B cell (primary cell): ENCODE measurements around the gene USP17L5. TPM values are rescaled to one million over a fixed set of nuclear protein-coding genes. Genes with fewer than 3 reads are reported as not detected.
"Not testable (repeated sequence)": the region's sequence is repeated elsewhere in the genome, so short reads cannot be mapped to it uniquely, and the experiment has no call there.

Experiments used
- ATAC-seq: fragments of 200-7000 bp; cut with Tn5 transposase; one replicate; pipeline ENCODE4 v1.10.0; 2021; ENCODE audit warnings: low read depth, mild to moderate bottlenecking, moderate number of reproducible peaks, moderate library complexity
- CTCF ChIA-PET: fragments of 350-600 bp; sonication (Branson Sonifier 250); formaldehyde crosslinking; loops from one replicate; lab custom pipeline; 2021; ENCODE audit warnings: antibody characterized with exemption, inconsistent platforms; lab: Charles Lee
- POLR2A ChIA-PET: fragments of 350-600 bp; sonication (Branson Sonifier 250); formaldehyde crosslinking; loops from one replicate; lab custom pipeline; 2021; ENCODE audit warnings: antibody characterized with exemption; lab: Charles Lee
- DNase-seq: peaks from one replicate; pipeline ENCODE4 v3.0.0; 2013
- H2AFZ ChIP-seq: 2 replicates; pipeline ENCODE4 v1.6.1; 2012; ENCODE audit warnings: mild to moderate bottlenecking, low read depth, low read length; ENCODE audit not compliant: insufficient read depth, poor library complexity, severe bottlenecking
- H3K27ac ChIP-seq, 2 donors: 1 replicate in 1 of 2; 2 replicates in 1 of 2; pipeline ENCODE4 v1.5.1; 2012 to 2013; ENCODE audit warnings: low read length in 2 of 2, mild to moderate bottlenecking in 2 of 2, moderate library complexity in 1 of 2
- H3K27me3 ChIP-seq, 4 experiments: fragments of 200-600 bp in 1 of 4; sonication (generic) in 1 of 4; replicated peaks in 1 of 4; 1 replicate in 2 of 4; 2 replicates in 2 of 4; pipeline versions ENCODE4 v1.6.1 to v1.7.0; 2013 to 2016; ENCODE audit warnings: low read length in 3 of 4, mild to moderate bottlenecking in 2 of 4, mixed read lengths in 1 of 4, moderate library complexity in 1 of 4; ENCODE audit not compliant: insufficient read depth in 4 of 4, control insufficient read depth in 3 of 4; ENCODE audit errors: control extremely low read depth in 1 of 4
- H3K36me3 ChIP-seq, 2 experiments: replicated peaks in 1 of 2; 1 replicate in 1 of 2; 2 replicates in 1 of 2; pipeline versions ENCODE4 v1.6.1 to v1.7.1; 2013; ENCODE audit warnings: low read length in 1 of 2; ENCODE audit not compliant: insufficient read depth in 2 of 2, control insufficient read depth in 1 of 2; ENCODE audit errors: control extremely low read depth in 1 of 2, extremely low read depth in 1 of 2
- H3K4me1 ChIP-seq, 2 donors: fragments of 200-600 bp in 1 of 2; sonication (generic) in 1 of 2; 1 replicate in 1 of 2; 2 replicates in 1 of 2; pipeline versions ENCODE4 v1.5.1 to v1.6.1; 2013 to 2017; ENCODE audit warnings: low read length in 2 of 2; ENCODE audit not compliant: control insufficient read depth in 2 of 2, insufficient read depth in 2 of 2
- H3K4me2 ChIP-seq: replicated peaks from 2 replicates; pipeline ENCODE3; 2012; ENCODE audit warnings: mild to moderate bottlenecking, low read depth, low read length; ENCODE audit not compliant: poor library complexity, severe bottlenecking
- H3K4me3 ChIP-seq, 5 experiments: fragments of 200-600 bp in 1 of 5; sonication (generic) in 1 of 5; 1 replicate in 3 of 5; 2 replicates in 2 of 5; pipeline versions ENCODE4 v1.5.1 to v1.7.0; 2011 to 2016; ENCODE audit warnings: low read length in 4 of 5, mild to moderate bottlenecking in 4 of 5, low read depth in 2 of 5, control low read depth in 1 of 5, moderate library complexity in 1 of 5; ENCODE audit not compliant: insufficient read depth in 1 of 5; ENCODE audit errors: control extremely low read depth in 1 of 5, extremely low read depth in 1 of 5
- H3K79me2 ChIP-seq: fragments of 200-600 bp; sonication (generic); one replicate; pipeline ENCODE4 v1.6.0; 2016; ENCODE audit warnings: low read length; ENCODE audit not compliant: control insufficient read depth, insufficient read depth
- H3K9ac ChIP-seq: fragments of 200-600 bp; sonication (generic); 2 replicates; pipeline ENCODE4 v1.6.1; 2017; ENCODE audit warnings: mild to moderate bottlenecking, low read length, moderate library complexity
- H3K9me3 ChIP-seq, 3 donors: one replicate each; pipeline versions ENCODE4 v1.6.1 to v1.7.1; 2013; ENCODE audit warnings: low read length in 2 of 3; ENCODE audit not compliant: control insufficient read depth in 2 of 3, insufficient read depth in 1 of 3; ENCODE audit errors: control extremely low read depth in 1 of 3
- H4K20me1 ChIP-seq: 2 replicates; pipeline ENCODE4 v1.6.0; 2012; ENCODE audit warnings: mild to moderate bottlenecking, low read length; ENCODE audit not compliant: insufficient read depth, control insufficient read depth, poor library complexity, severe bottlenecking
- H3K27ac Mint-ChIP-seq: one replicate; pipeline ENCODE4 v1.8.0; 2021; ENCODE audit warnings: mixed read lengths
- H3K27me3 Mint-ChIP-seq: one replicate; pipeline ENCODE4 v1.8.0; 2021; ENCODE audit warnings: mixed read lengths
- H3K4me1 Mint-ChIP-seq: one replicate; pipeline ENCODE4 v1.8.0; 2021; ENCODE audit warnings: mixed read lengths
- H3K4me3 Mint-ChIP-seq: one replicate; pipeline ENCODE4 v1.8.0; 2021; ENCODE audit warnings: mixed read lengths
- H3K9me3 Mint-ChIP-seq: one replicate; pipeline ENCODE4 v1.8.0; 2022; ENCODE audit warnings: mixed read lengths; ENCODE audit not compliant: insufficient read depth
- WGBS: methylation state at CpG from one replicate; pipeline ENCODE4 v1.1.5; 2013; ENCODE audit warnings: missing lambda C conversion rate; ENCODE audit not compliant: insufficient coverage; 5-methylcytosine and 5-hydroxymethylcytosine counted together
- intact Hi-C: fragments of 100-400 bp; cut with micrococcal nuclease; formaldehyde crosslinking; loops from one replicate; pipeline ENCODE4 v1.10.0; 2022
- polyA plus RNA-seq: library from polyadenylated mRNA; depleted of rRNA; stranded (reverse); fragments of >200 nt; gene quantifications from 2 replicates; pipeline ENCODE4 v1.2.3, GENCODE V29; 2012
- total RNA-seq, 2 donors: library from RNA; stranded (reverse); fragments of 120-200 nt in 1 of 2; gene quantifications; 1 replicate in 1 of 2; 2 replicates in 1 of 2; pipeline versions ENCODE4 v1.2.3 to v1.2.4, GENCODE V29; 2013 to 2022

Gene USP17L5
- total and polyA plus RNA-seq, 2 donors (not counting 1 experiment from before 2014, with no cell fraction given), result not detected

DNA sequence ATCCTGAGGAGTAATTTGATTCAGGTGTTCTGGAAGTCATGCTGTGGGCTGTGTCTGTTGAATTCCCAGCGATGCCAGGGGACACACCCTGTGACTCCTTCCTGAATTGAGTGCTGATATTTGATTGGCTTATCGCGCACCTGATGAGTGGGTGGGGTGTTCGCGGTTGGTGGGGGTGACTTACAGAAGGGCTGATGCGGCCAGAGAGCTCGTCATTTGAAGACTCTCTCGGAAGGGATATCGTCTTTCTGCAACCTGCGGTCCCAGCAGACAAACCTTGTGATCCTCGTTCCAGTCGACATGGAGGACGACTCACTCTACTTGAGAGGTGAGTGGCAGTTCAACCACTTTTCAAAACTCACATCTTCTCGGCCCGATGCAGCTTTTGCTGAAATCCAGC is 4.8 kb upstream of the USP17L5 start, which contains the start of gene USP17L26:
TSS of gene USP17L26 (plus strand) at position 301 of the 400 bp plus-strand sequence. CDS start at position 301, 0 bp downstream.
- H4K20me1 ChIP-seq, H3K9ac ChIP-seq, DNase-seq, H3K4me1 ChIP-seq, H3K9me3 ChIP-seq, H3K4me1 Mint-ChIP-seq, H3K79me2 ChIP-seq, H3K27me3 ChIP-seq, H3K27ac Mint-ChIP-seq, CTCF ChIA-PET, H2AFZ ChIP-seq, H3K9me3 Mint-ChIP-seq, H3K27me3 Mint-ChIP-seq, H3K4me3 ChIP-seq, H3K4me3 Mint-ChIP-seq, H3K36me3 ChIP-seq, ATAC-seq, H3K27ac ChIP-seq, H3K4me2 ChIP-seq, intact Hi-C loops, POLR2A ChIA-PET: not testable (repeated sequence)
- no CpG with 5 or more reads among the region's 15 CpGs for WGBS

DNA sequence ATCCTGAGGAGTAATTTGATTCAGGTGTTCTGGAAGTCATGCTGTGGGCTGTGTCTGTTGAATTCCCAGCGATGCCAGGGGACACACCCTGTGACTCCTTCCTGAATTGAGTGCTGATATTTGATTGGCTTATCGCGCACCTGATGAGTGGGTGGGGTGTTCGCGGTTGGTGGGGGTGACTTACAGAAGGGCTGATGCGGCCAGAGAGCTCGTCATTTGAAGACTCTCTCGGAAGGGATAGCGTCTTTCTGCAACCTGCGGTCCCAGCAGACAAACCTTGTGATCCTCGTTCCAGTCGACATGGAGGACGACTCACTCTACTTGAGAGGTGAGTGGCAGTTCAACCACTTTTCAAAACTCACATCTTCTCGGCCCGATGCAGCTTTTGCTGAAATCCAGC is 4.6 kb downstream of the USP17L5 start, which contains the start of gene USP17L27:
TSS of gene USP17L27 (plus strand) at position 301 of the 400 bp plus-strand sequence. CDS start at position 301, 0 bp downstream.
- H2AFZ ChIP-seq, H3K27me3 ChIP-seq, H3K79me2 ChIP-seq, H3K9me3 ChIP-seq, H3K27me3 Mint-ChIP-seq, H3K4me2 ChIP-seq, CTCF ChIA-PET, H3K4me3 ChIP-seq, H3K27ac ChIP-seq, H3K9ac ChIP-seq, intact Hi-C loops, H3K9me3 Mint-ChIP-seq, H4K20me1 ChIP-seq, H3K4me3 Mint-ChIP-seq, POLR2A ChIA-PET, ATAC-seq, H3K4me1 Mint-ChIP-seq, H3K4me1 ChIP-seq, H3K27ac Mint-ChIP-seq, DNase-seq, H3K36me3 ChIP-seq: not testable (repeated sequence)
- no CpG with 5 or more reads among the region's 15 CpGs for WGBS

- H3K4me3 ChIP-seq, H2AFZ ChIP-seq, DNase-seq, H3K9me3 Mint-ChIP-seq, H3K27me3 Mint-ChIP-seq, H3K9me3 ChIP-seq, intact Hi-C loops, H3K9ac ChIP-seq, H3K4me2 ChIP-seq, H3K79me2 ChIP-seq, H3K27ac ChIP-seq, H3K27me3 ChIP-seq, H3K4me1 Mint-ChIP-seq, ATAC-seq, H4K20me1 ChIP-seq, POLR2A ChIA-PET, CTCF ChIA-PET, H3K4me1 ChIP-seq, H3K4me3 Mint-ChIP-seq, H3K36me3 ChIP-seq, H3K27ac Mint-ChIP-seq: not testable (repeated sequence)
- WGBS, result no CpG with 5 or more reads among the region's 15 CpGs
These were observed 9.4 kb downstream of the USP17L5 start, which contains the start of gene USP17L28 for GRCh38 chr4:9348593-9348992. Gene USP17L28 (plus strand): TSS chr4:9348893. CDS start chr4:9348893, 0 bp downstream.

- WGBS, result 93% methylated on average over 7 of the region's 18 CpGs
- H2AFZ ChIP-seq, H3K27ac Mint-ChIP-seq, H3K79me2 ChIP-seq, H3K4me1 ChIP-seq, H4K20me1 ChIP-seq, H3K4me3 ChIP-seq, H3K4me3 Mint-ChIP-seq, H3K36me3 ChIP-seq, CTCF ChIA-PET, POLR2A ChIA-PET, ATAC-seq, DNase-seq, H3K9me3 Mint-ChIP-seq, H3K9ac ChIP-seq, H3K4me1 Mint-ChIP-seq, H3K27ac ChIP-seq, H3K27me3 ChIP-seq, intact Hi-C loops, H3K9me3 ChIP-seq, H3K27me3 Mint-ChIP-seq, H3K4me2 ChIP-seq: not testable (repeated sequence)
These were observed 11.7 kb downstream of the USP17L5 start for GRCh38 chr4:9350866-9351265.
